Endometrium (tissue), 2 donors: ENCODE data around the gene SLC6A19.

Experiments
- FAIRE-seq: peaks from 2 replicates; lab custom pipeline; 2012; peaks lifted over from hg19 to GRCh38; lab: Jason Lieb, UNC
- donor health status: control.
- donor health status: control.

The SLC6A19 gene

DNA sequence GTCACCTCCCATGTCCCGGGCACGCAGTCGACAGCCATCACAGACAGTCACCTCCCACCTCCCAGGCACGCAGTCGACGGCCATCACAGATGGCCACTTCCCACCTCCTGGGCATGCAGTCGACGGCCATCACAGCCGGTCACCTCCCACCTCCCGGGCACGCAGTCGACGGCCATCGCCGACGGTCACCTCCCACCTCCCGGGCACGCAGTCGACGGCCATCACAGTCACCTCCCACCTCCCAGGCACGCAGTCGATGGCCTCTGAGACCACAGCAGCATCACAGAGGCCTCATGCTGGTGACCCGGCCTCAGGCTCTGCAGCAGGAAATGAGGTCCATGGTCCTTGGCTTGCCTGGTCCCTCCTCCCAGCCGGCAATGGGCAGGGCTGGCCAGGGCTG, 5.5 kb upstream of the SLC6A19 start:
- no peak for FAIRE-seq

DNA sequence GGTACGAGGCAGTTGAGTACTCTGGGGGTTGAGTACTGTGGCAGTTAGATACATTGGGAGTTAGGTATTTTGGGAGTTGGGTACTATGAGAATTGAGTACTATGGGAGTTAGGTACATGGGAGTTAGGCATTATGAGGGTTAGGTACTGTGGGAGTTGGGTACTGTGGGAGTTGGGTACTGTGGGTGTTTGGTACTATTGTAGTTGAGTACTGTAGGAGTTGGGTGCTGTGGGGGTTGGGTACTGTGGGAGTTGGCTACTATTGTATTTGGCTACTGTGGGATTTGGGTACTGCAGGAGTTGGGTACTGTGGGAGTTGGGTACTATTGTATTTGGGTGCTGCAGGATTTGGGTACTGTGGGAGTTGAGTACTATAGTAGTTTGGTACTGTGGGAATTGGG, 4.8 kb upstream of the SLC6A19 start:
- FAIRE-seq: no peak

DNA sequence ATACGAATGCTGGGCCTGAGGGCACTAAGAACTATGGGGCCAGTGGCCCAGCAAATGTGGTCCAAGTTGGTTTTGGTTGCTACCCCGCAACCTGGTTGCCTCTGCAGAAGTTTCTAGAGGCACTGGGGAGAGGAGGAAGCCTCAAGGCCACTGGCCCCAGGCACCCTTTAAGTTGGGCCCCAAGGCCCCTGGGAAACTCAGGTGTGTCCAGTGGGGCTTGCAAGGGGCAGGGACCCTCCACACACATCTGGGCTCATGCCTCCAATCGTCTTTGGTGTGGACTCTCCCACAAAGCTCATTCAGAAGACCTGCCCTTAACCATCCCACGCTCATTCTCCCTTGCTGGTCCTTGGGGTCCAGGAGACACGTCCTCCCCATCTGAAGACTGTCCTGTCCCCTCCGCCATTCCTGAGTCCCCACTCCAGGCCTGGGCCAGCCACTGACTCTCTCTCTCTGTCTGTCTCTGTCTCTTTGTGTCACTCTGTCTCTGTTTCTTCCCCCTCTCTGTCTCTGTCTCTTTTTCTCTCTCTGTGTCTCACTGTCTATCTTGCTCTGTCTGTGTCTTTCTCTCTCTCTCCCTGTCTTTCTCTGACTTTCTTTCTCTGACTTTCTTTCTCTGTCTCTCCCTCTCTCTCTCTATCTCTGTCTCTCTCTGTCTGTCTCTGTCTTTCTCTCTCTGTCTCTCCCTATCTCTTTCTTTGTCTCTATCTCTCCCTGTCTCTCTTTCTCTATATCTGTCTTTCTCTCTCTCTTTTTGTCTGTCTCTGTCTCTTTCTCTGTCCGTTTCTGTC, 3.3 kb upstream of the SLC6A19 start:
- FAIRE-seq: no peak

DNA sequence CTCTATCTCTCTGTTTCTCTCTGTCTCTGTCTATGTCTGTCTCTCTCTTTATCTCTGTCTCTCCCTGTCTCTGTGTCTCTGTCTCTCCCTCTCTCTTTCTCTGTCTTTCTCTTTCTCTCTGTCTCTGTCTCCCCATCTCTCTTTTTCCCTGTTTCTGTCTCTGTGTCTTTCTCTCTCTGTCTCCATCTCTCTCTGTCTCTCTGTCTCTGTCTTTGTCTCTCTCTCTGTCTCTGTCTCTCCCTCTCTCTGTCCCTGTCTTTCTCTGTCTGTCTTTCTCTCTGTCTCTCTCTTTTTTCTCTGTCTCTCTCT, 2.1 kb upstream of the SLC6A19 start:
- no peak for FAIRE-seq

DNA sequence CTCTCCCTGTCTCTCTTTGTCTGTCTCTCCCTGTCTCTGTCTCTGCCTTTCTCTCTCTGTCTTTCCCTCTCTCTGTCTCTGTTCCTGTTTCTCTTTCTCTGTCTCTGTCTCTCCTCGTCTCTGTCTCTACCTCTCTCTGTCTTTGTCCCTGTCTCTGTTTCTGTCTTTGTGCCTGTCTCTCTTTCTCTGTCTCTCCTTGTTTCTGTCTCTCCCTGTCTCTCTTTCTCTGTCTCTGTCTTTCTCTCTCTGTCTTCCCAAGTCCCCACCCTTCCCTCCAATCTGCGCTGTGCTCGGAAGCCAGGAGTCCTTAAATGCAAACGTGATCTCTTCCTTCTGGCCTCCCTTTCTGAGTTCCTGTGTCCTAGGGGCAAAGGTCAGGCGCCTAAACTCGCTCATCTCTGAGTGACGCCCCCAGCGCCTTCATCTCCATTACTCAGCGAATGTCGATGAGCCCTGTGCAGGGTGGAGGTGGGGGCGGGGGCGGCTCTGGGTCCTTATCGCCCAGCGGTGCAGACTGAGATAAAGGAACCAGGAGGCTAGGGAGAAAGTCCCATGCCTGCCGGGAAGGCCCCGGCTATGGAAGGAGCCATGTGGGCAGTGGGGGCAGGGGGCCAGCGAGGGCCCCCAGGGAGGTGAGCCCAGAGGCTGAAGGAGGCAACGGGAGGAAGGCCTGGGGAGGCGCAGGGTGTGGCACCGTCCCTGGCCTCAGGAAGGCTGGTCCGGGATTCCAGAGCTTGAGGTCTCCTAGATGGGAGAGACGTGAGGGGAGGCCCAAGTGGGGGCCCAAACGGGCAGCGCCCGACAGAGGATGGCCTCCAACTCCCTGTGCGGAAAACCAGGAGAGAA, 1.5 kb upstream of the SLC6A19 start:
- FAIRE-seq: no peak

DNA sequence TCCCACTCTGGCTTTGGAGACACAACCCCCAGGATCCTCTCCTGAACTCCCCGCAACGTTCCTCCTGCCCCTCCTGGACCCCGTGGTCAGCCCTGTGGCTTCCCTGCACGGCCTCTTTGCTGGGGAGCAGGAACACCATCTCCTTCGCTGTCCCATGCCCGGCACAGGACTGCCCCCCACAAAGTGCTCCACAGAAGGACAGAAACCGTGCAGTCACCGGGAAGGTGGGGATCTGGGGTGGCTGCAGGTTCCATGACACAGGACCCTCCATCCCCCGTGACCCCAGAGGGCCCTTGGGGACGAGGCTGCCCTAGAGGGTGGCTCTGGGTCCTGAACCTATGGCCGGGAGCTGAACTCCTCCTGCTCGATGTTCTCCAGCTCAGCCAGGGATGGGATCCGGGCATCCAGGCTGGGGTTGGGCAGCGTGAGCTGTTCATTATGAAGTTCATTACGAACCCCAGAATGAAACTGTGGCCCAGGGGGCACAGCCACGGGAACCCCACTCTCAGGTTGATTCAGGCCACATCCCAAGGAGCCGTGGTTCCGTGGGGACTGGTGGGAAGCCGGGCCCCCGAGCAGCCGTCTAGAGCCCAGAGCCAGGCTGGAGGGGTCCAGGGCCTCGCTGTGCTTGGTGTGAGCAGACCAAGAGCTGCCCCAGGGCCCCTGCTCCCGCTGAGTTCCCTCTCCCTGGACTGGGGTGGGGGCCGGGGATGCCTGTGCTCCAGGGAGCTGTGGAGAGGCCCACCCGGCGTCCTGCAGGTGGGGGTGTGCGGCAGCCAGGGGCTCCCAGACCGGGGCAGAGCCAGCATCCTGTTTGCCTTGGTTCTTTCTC, 684 bp upstream of the SLC6A19 start:
- no peak for FAIRE-seq

DNA sequence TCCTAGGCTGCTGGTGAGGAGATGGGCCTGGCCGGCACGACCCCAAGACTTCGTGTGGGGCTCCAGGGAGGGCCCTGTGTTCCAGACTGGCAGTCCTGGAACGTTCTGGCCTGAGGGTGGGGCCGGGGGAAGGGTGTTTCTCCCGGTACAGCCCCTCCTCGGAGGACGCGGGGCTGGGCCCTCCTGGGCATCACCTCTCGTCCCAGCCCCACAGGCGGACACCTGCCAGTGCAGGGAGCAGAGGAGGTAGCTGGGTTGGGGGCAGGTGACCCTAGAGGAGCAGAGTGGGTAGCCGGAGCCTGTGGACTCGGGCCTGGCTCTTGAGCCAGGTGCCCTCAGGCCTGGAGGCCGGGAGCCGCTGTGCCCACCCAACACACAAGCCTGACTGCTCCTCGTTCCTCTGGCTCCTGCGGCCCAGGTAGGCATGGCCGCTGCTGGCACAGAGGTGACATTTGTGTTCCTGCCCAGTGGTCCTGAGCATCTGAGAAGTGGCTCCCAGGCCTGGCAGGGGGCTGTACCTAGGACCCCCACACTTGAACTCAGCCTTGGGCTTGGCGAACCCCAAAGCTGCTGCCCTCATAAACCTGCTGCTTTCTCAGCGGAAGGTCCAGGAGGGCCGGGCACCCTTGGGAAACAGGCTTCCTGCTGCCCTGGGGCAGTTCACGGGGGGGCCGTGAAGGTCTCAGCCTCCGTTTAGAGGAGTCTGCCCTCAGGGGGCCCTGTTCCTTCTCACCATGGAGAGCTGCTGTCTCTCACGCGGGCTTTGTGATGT, 817 bp downstream of the SLC6A19 start:
- FAIRE-seq: no peak

DNA sequence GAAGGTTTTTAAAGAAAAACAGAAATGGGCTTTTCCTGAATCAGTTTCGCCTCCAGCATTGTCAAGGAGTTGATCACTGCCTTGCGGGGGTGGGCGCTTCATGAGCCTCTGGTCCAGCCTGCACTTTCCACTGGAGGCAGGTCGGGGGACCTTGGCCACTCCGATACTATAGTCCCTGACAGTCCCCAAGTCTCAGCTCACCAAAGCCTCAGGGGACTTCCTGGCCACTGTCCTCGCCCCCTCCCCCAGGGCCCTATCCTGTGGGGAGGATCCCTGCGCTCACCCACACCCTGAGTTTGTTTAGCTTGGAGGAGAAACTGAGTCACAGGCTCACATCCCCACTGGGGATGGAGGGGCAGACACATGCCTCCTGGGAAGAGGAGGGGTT, 1.4 kb downstream of the SLC6A19 start:
- FAIRE-seq: no peak

DNA sequence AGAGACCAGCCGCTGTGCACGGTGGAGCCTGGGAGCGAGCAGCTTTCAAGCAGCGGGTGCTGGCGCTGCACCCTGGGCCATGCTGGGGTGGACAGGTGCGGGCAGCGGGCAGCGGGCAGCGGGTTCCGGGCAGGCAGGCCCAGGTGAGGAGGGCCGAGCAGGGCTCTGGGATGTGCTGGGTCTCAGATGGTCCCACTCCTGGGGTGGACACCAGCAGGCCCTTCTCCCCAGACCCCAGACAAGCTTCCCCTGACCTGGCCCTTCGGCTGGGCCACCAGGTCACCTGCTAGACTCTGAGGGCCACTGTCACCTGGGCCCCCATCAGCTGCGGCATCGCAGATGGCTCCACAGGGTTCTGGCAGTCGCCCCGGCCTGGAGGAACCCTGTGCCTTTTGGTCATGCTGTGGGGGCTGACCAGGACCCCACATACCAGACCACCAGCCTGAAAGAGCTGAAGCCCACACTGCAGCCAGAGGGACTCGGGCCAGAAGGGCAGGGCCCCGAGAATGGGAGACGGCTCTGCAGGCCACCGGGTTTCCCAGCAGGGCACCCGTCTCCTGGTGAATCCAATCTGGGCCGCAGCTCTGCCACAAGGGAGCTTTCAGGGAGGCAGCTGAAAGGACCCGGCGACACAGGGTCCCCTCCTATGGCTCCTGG, 2.0 kb downstream of the SLC6A19 start:
- FAIRE-seq: no peak

DNA sequence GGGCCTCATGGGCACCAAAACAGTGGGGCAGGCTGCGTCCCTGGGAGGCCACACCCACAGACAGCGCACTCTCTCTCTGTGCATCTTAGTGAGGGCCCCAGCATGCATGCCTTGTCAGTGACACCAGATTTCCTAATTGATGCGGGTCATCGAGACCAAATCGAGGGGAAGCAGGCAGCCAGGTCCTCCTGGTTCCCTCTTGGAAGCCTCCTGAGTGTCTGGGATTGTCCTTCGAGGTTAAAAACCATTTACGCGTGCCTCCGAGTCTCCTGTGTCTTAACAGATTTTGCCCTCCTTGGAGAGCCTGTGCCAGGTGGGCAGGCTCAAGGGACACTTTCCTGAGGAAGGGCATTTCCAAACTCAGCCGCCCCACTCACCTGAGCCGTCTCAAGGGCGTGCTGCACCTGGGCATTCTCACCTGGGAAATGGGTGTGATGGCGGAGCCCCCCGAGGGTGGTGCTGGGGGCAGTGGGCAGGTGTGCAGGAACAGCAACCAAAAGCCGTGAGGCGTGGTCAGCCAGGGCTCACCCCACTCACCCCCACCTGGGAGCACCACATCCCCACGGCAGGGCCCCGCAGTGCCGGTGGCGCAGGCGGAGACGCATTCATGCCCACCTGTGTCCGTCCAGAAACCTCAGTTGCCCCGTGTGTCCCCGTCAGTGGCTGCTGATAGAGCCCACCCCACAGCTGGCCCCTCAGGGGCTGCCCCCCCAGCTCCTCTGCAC, 2.7 kb downstream of the SLC6A19 start:
- FAIRE-seq: no peak

DNA sequence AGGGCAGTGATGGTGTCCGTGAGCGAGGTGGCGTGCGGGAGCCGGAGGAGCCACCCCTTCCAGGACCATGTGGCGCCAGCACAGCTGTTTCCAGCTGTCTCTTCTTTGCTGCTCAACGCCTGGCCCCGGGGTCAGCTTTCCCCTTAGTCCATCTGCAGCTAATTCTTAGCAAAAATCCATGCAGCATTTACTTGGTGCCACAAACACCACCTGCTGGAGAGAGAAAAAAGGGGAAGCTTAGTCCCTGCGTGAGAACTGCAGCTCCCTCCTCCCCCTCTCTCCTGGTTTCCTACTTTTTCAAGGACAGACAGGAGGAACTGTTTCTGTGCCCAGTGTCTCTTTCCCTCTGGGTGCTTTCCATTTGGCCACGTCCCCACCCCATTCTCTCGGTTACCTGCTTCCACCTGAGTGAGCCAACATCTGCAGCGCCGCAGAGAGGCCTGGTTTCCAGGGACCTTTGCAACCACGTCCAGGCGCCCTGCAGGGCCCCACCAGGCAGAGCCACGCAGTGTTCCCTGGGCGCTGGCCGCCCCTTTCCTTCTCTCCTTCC, 3.4 kb downstream of the SLC6A19 start:
- FAIRE-seq: no peak

DNA sequence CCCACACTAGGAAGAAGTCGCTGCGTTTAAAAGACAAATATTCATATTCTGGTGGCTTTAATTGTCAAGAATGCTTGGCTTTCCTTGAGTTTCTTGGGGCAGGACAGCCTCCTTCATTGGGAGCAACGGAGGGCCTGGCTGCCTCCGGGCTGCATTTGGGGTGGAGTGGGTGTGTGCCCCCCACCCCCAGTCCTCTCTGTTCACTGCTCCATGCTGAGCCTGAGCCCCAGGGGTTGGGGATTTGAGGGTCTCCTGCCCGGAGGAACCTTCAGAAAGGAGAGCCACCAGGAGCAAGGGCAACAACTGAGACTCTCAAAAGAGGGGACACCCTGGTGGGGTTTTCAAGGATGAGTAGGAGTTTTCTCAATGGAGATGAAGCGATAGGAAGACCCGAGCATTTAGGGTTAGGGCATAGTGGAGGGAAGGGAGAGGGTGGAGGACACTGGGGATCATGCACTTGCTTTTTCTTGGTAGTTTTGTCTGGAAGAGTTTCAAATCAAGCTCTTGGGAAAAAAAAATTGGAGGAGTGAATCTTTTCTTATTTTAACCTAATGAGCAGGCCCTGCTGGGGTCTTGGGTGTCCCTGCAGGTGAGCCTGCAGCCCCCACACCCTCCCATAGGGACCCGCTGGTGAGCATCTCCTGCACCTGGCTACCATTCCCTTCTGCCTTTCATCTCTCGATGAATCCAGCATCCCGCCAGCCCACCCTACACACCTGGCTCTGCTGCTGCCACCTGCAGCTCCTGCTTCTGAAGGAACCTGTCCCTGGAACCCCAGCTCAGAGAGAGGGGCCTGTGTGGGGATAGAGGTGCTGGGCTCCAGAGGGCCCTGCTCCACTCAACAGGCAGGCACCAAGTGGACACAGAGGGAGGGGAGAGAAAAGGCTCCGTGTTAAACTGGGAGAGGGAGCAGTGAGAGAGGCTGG, 4.1 kb downstream of the SLC6A19 start:
- no peak for FAIRE-seq

DNA sequence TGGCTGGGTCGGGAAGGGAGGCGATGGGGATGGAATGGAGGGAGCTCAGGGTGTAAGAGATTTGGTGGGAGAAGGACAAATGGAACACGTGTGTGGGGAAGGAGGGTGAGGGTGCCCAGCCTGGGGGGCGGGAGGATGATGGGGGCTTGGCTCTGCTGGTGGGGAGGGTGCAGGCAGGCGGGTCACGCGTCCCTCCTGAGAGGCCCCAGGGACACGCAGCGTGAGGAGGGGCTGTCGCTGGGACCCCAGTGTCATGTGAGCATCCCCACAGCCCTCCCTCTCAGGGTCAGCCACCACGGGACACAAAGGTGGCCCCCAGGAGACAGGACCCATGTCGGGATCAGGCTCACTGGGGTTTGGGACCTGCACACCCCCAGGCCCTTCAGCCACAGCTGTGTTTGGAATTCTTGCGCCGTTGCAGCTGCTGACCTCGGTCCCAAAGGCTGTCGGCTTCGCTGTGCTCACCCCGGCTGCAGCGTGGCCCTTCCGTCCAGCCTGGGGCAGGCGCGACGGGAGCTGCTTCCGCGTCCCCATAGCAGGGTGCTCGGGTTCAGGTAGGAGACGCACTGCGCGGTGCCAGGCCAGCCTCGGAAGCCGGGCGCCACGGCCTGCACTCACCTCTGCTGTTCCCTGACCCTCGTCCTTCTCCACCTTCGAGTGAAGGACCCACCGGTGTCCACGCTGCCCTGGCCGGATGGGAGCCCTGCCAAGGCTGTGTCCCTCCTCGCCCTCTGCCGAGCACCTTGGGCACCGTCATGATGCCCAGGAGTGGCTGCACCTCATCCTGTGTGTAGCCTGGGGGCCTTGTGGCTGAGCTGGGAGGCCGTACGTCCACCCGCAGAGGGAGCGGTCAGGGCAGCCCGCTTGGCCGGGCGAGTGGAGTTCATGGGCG, 5.4 kb downstream of the SLC6A19 start:
- FAIRE-seq: no peak

DNA sequence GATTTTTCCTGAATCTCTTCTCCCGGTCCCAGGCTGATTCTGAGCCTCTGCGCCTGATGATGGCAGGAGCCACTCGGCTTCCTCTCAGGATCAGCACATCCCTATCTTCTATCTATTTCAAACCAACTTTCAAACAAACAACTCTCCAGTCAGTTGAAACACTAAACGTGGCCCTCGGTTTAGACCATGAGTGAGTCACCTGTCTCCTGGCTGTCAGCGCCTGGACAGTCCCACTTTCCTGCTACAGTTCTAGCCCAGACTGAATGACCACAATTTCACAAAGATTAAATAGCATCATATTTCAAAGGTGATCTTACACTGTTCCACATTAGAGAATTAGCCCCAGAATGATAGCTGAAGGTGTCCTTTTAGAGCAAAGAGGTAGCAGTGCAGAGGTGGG, 6.2 kb downstream of the SLC6A19 start:
- no peak for FAIRE-seq

DNA sequence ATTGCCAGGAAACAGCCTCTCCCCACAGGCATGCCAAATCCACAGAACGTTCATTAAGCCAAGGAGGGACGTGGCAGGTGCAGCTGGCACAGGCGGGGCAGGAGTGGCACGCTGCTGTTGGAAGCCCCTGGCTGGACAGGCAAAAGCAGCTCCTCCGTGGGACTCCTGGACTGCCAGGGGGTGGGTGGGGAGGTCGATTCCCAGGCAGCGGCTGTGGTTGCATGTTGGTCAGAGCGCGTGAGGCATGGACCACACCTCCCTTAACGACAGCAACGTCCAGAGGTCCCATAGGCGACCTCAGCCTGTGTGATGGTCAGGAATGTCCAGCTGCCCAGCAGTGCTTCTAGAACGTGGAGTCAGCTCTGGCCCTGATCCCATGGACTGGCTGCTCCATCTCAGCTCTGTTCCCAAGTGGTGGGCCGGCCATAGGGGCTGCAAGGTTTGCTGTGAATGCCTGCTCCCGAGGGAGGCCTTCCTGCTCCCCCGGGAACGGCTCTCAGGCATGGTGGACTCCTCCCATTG, 6.9 kb downstream of the SLC6A19 start:
- no peak for FAIRE-seq

DNA sequence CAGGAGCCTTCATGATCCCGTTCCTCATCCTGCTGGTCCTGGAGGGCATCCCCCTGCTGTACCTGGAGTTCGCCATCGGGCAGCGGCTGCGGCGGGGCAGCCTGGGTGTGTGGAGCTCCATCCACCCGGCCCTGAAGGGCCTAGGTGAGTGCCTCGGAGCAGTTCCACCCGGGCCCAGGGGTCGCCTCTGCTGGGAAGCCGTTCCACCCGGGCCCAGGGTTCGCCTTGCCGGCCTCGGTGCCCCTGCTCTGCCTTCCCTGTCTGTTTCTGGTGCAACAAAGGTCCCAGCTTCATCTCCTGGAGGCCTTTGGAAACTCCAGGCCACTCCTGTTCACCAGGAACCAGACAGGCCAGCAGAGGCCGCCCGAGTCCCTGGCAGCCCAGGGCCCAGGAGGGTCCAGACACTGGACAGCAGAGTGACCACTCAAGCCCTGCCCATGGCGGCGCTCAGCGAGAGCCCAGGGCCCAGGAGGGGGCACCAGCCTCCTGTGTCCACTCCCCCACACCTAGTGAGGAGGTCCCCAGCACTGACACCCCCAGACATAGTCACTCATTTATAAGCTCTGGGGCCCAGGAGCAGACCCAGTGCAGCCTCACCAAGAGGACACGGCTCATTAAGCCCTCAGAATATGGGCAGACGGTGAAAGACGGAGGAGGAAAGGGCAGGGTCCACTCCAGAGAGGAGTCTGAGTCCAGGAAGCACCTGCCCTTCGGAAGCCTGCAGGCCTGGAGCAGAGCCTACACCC, 7.5 kb downstream of the SLC6A19 start:
- no peak for FAIRE-seq

DNA sequence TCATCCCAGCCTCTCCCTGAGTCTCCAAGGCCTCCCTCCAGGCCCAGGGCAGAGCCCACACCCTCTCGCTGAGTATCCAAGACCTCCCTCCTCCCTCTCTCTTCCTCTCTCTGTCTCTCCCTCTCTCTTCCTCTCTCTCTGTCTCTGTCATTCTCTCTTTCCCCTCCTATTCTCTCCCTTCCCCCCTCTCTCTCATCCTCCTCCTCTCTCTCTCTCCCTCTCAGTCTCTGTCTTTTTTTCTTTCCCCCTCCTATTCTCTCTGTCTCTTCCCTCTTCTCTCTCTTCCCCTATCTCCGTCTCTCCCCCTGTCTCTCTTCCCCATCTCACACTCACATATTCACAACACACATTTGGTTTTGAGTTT, 8.1 kb downstream of the SLC6A19 start:
- FAIRE-seq: no peak
